Measurements from ENCODE around the gene URB2. TPM values are rescaled to one million over a fixed set of nuclear protein-coding genes. Genes with fewer than 3 reads are reported as not detected.

URB2 gene
- total and polyA plus RNA-seq, 4 donors: 1.2 to 10.5 (median 6.2) TPM

DNA sequence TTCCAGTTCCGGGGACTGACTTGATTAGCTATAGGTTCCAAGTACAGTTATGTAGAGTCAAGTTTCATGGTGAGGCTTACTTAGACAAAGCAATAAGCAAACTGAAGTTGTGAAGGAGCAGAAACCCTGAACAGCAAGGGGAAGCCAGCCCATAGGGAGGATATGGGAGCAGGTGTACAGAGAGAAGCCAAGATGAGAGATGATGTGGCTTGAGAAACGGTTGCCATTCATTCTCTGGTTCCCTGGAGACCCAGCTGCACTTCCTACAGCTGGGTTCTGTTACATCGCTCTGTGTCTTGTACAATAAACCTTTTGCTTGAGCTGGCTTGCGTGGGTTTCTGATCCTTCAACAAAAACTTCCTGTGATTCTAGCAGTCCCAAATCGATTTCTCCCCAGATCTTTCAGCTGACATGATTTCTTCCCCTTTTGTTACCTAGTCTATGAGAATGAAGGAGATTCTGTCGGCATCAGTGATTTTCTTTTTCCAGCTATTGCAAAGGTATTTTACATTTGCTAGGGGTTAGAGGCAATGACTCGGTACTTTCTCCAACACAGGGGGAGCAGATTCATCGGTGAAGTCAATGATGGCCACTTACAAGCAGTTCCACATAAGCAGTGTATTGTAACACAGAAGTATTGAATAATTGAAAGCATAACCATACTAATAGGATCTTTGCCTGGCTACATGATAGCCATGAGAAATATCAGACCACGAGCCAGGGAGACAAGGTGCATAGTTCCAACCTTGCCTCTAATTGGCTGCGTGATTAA is 67.3 kb downstream of the URB2 start:
- WGBS: 86% methylated on average over 10 of the region's 10 CpGs
- H3K9me3 ChIP-seq (ENCODE audit: control insufficient read depth in 4 of 4, low read length in 3 of 4): no peaks in the 10 kb centered on the region
- no peak for DNase-seq (ENCODE audit: low spot score)
- H3K4me3 ChIP-seq (ENCODE audit: low read depth in 1 of 3, low read length in 3 of 3): no peak overlapping the region
- no peaks in the 10 kb centered on the region for H3K4me1 ChIP-seq (ENCODE audit: control insufficient read depth in 4 of 4, insufficient read depth in 4 of 4, low read length in 3 of 4)
- H3K27ac ChIP-seq (ENCODE audit: low read depth in 1 of 2, low read length in 2 of 2): no peak overlapping the region
- TF ChIP-seq GABPA (IDR thresholded peaks at IDR 0.05 in 1 of 2, conservative IDR thresholded peaks at IDR 0.05 in 1 of 2): no peak
- TF ChIP-seq, protein P1, sequence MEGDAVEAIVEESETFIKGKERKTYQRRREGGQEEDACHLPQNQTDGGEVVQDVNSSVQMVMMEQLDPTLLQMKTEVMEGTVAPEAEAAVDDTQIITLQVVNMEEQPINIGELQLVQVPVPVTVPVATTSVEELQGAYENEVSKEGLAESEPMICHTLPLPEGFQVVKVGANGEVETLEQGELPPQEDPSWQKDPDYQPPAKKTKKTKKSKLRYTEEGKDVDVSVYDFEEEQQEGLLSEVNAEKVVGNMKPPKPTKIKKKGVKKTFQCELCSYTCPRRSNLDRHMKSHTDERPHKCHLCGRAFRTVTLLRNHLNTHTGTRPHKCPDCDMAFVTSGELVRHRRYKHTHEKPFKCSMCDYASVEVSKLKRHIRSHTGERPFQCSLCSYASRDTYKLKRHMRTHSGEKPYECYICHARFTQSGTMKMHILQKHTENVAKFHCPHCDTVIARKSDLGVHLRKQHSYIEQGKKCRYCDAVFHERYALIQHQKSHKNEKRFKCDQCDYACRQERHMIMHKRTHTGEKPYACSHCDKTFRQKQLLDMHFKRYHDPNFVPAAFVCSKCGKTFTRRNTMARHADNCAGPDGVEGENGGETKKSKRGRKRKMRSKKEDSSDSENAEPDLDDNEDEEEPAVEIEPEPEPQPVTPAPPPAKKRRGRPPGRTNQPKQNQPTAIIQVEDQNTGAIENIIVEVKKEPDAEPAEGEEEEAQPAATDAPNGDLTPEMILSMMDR (IDR thresholded peaks at IDR 0.05; ENCODE audit: low read depth, low read length, missing input control): no peak
- TF ChIP-seq RAD21 (IDR thresholded peaks at IDR 0.05): no peak
- TF ChIP-seq NR2F2 (IDR thresholded peaks at IDR 0.05): no peak
- TF ChIP-seq EGR1 (IDR thresholded peaks at IDR 0.05; ENCODE audit: low read depth in 2 of 2): no peak
- no peak for TF ChIP-seq FOXA1 (IDR thresholded peaks at IDR 0.05)
- no peak for TF ChIP-seq HNF4A (conservative IDR thresholded peaks at IDR 0.05)
- TF ChIP-seq, protein P2, sequence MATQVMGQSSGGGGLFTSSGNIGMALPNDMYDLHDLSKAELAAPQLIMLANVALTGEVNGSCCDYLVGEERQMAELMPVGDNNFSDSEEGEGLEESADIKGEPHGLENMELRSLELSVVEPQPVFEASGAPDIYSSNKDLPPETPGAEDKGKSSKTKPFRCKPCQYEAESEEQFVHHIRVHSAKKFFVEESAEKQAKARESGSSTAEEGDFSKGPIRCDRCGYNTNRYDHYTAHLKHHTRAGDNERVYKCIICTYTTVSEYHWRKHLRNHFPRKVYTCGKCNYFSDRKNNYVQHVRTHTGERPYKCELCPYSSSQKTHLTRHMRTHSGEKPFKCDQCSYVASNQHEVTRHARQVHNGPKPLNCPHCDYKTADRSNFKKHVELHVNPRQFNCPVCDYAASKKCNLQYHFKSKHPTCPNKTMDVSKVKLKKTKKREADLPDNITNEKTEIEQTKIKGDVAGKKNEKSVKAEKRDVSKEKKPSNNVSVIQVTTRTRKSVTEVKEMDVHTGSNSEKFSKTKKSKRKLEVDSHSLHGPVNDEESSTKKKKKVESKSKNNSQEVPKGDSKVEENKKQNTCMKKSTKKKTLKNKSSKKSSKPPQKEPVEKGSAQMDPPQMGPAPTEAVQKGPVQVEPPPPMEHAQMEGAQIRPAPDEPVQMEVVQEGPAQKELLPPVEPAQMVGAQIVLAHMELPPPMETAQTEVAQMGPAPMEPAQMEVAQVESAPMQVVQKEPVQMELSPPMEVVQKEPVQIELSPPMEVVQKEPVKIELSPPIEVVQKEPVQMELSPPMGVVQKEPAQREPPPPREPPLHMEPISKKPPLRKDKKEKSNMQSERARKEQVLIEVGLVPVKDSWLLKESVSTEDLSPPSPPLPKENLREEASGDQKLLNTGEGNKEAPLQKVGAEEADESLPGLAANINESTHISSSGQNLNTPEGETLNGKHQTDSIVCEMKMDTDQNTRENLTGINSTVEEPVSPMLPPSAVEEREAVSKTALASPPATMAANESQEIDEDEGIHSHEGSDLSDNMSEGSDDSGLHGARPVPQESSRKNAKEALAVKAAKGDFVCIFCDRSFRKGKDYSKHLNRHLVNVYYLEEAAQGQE (IDR thresholded peaks at IDR 0.05): no peak
- TF ChIP-seq YY1 (IDR thresholded peaks at IDR 0.05): no peak
- no peak for TF ChIP-seq TAF1 (conservative IDR thresholded peaks at IDR 0.05)
- no peak for TF ChIP-seq RXRA (IDR thresholded peaks at IDR 0.05)
- no peak for TF ChIP-seq FOXA2 (IDR thresholded peaks at IDR 0.05)
- no peak for TF ChIP-seq HNF4G (IDR thresholded peaks at IDR 0.05)
- no peak for TF ChIP-seq SP1 (IDR thresholded peaks at IDR 0.05)
- TF ChIP-seq, protein P3, sequence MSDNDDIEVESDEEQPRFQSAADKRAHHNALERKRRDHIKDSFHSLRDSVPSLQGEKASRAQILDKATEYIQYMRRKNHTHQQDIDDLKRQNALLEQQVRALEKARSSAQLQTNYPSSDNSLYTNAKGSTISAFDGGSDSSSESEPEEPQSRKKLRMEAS (IDR thresholded peaks at IDR 0.05): no peak
- TF ChIP-seq, protein P4, sequence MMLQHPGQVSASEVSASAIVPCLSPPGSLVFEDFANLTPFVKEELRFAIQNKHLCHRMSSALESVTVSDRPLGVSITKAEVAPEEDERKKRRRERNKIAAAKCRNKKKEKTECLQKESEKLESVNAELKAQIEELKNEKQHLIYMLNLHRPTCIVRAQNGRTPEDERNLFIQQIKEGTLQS (IDR thresholded peaks at IDR 0.05): no peak
- TF ChIP-seq JUND (IDR thresholded peaks at IDR 0.05): no peak
- TF ChIP-seq, protein P5, sequence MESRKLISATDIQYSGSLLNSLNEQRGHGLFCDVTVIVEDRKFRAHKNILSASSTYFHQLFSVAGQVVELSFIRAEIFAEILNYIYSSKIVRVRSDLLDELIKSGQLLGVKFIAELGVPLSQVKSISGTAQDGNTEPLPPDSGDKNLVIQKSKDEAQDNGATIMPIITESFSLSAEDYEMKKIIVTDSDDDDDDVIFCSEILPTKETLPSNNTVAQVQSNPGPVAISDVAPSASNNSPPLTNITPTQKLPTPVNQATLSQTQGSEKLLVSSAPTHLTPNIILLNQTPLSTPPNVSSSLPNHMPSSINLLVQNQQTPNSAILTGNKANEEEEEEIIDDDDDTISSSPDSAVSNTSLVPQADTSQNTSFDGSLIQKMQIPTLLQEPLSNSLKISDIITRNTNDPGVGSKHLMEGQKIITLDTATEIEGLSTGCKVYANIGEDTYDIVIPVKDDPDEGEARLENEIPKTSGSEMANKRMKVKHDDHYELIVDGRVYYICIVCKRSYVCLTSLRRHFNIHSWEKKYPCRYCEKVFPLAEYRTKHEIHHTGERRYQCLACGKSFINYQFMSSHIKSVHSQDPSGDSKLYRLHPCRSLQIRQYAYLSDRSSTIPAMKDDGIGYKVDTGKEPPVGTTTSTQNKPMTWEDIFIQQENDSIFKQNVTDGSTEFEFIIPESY (IDR thresholded peaks at IDR 0.05): no peak
- H3K9ac ChIP-seq (ENCODE audit: low read depth in 1 of 2, low read length in 2 of 2): no peak overlapping the region
- H3K36me3 ChIP-seq (ENCODE audit: control insufficient read depth in 4 of 4, insufficient read depth in 3 of 4, low read depth in 1 of 4, low read length in 3 of 4): no peaks in the 10 kb centered on the region
- H3K27me3 ChIP-seq (ENCODE audit: control insufficient read depth in 4 of 4, insufficient read depth in 4 of 4, low read length in 3 of 4): no peaks in the 10 kb centered on the region

Data from liver (tissue), 9 donors.